Panc1 (cell line): ENCODE measurements around the gene NSUN6. TPM values are rescaled to one million over a fixed set of nuclear protein-coding genes. Genes with fewer than 3 reads are reported as not detected.

Source experiments
- ATAC-seq: fragments of 200-7000 bp; cut with Tn5 transposase; 2 replicates; pipeline ENCODE4 v1.9.1; 2020; ENCODE audit warnings: mild to moderate bottlenecking, moderate library complexity
- BruUV-seq: library from RNA; stranded (reverse); fragments of 400-500 nt; replicated peaks from 2 replicates; lab custom pipeline; 2021; lab: Mats Ljungman, UMichigan
- CTCF ChIA-PET: fragments of 300-600 bp; sonication (Branson Sonifier 250); formaldehyde crosslinking; loops from one replicate; lab custom pipeline; 2022; ENCODE audit warnings: antibody characterized with exemption; lab: Charles Lee
- POLR2A ChIA-PET: fragments of 300-600 bp; sonication (Branson Sonifier 250); formaldehyde crosslinking; loops from one replicate; lab custom pipeline; 2022; ENCODE audit warnings: antibody characterized with exemption; lab: Charles Lee
- DNase-seq: peaks from one replicate; pipeline ENCODE4 v3.0.0-alpha.2; 2010; ENCODE audit warnings: low read depth, low spot score
- H3K27ac ChIP-seq: 2 replicates; pipeline ENCODE4 v1.5.1; 2011; ENCODE audit warnings: mild to moderate bottlenecking, low read length, inconsistent platforms
- H3K27me3 ChIP-seq: fragments of 200-500 bp; sonication (Bioruptor generic); 2 replicates; pipeline ENCODE4 v1.6.0; 2014; ENCODE audit warnings: low read length, inconsistent platforms; ENCODE audit not compliant: control insufficient read depth, insufficient read depth
- H3K36me3 ChIP-seq: fragments of 200-500 bp; sonication (Bioruptor generic); 2 replicates; pipeline ENCODE4 v1.5.1; 2014; ENCODE audit warnings: inconsistent platforms, mild to moderate bottlenecking, low read length, moderate library complexity; ENCODE audit not compliant: control insufficient read depth, insufficient read depth
- H3K4me1 ChIP-seq: 2 replicates; pipeline ENCODE4 v1.5.1; 2011; ENCODE audit warnings: inconsistent platforms, mild to moderate bottlenecking, low read length, moderate library complexity; ENCODE audit not compliant: control insufficient read depth, insufficient read depth
- H3K4me3 ChIP-seq, 2 experiments: 2 replicates each; pipeline ENCODE4 v1.5.1; 2011 to 2012; ENCODE audit warnings: low read depth in 2 of 2, low read length in 2 of 2, mild to moderate bottlenecking in 2 of 2, inconsistent platforms in 1 of 2, moderate library complexity in 1 of 2
- H3K9me3 ChIP-seq: fragments of 200-500 bp; sonication (Bioruptor generic); 2 replicates; pipeline ENCODE4 v1.5.1; 2014; ENCODE audit warnings: low read depth, mild to moderate bottlenecking, inconsistent platforms, low read length, moderate library complexity; ENCODE audit not compliant: control insufficient read depth, insufficient read depth
- POLR2AphosphoS5 ChIP-seq: IDR thresholded peaks from 2 replicates; pipeline ENCODE4 v1.6.1; 2012; ENCODE audit warnings: mild to moderate bottlenecking, low read depth, low read length, moderate library complexity
- REST ChIP-seq, 2 experiments: IDR thresholded peaks; 2 replicates each; pipeline ENCODE4 v1.6.1; 2011 to 2012; ENCODE audit warnings: low read depth in 2 of 2, control low read depth in 1 of 2, low read length in 1 of 2, mild to moderate bottlenecking in 1 of 2, moderate library complexity in 1 of 2; ENCODE audit not compliant: insufficient read depth in 1 of 2
- SIN3A ChIP-seq: IDR thresholded peaks from 2 replicates; pipeline ENCODE4 v1.6.1; 2012; ENCODE audit warnings: low read depth, mild to moderate bottlenecking, low read length, moderate library complexity, borderline replicate concordance; ENCODE audit not compliant: insufficient read depth
- TCF7L2 ChIP-seq: IDR thresholded peaks from 2 replicates; pipeline ENCODE4 v1.6.1; 2011; ENCODE audit warnings: mild to moderate bottlenecking, low read depth, low read length, inconsistent platforms
- in situ Hi-C: cut with HindIII; loops from 2 replicates; pipeline ENCODE4 v1.10.0; 2016; ENCODE audit warnings: low sequenced_read_pairs, low pct_unique_long_range_greater_than_20kb
- intact Hi-C: fragments of 100-400 bp; cut with micrococcal nuclease; formaldehyde crosslinking; loops from one replicate; pipeline ENCODE4 v1.10.0; 2022; ENCODE audit not compliant: unreplicated experiment
- total RNA-seq: library from RNA; stranded (reverse); gene quantifications from one replicate; pipeline ENCODE4 v1.2.1, GENCODE V29; 2021; ENCODE audit not compliant: unreplicated experiment
- TF ChIP-seq, protein P1 (sequence below): fragments of 450-650 bp; IDR thresholded peaks from 2 replicates; pipeline ENCODE4 v1.5.1; 2017; ENCODE audit warnings: mild to moderate bottlenecking

NSUN6 gene
- total RNA-seq, 1 experiment from 2014 or later, result 4.3 TPM

GRCh38 chr10:18619016-18619415 is 32.4 kb downstream of the NSUN6 start:
- BruUV-seq, result no TSS peak
- Histone ChIP-seq H3K4me3 (no peak overlapping the region), H3K27me3 (no peaks in the 10 kb centered on the region), H3K27ac (no peak overlapping the region), H3K4me1 (no peaks in the 10 kb centered on the region), H3K36me3 (no peaks in the 10 kb centered on the region; the same call in 1 of the 2 replicates), H3K9me3 (no peaks in the 10 kb centered on the region)
- DNase-seq (no peak), ATAC-seq (no peak)
- intact Hi-C loops (no loop called here), in situ Hi-C loops (no loop called here)
- TF ChIP-seq TCF7L2 (no peak), POLR2AphosphoS5 (no peak), SIN3A (no peak), REST (IDR thresholded peaks at IDR 0.05; ENCODE audit: insufficient read depth in 1 of 2, low read depth in 2 of 2, low read length in 1 of 2) (no peak)
- TF ChIP-seq, protein P1, sequence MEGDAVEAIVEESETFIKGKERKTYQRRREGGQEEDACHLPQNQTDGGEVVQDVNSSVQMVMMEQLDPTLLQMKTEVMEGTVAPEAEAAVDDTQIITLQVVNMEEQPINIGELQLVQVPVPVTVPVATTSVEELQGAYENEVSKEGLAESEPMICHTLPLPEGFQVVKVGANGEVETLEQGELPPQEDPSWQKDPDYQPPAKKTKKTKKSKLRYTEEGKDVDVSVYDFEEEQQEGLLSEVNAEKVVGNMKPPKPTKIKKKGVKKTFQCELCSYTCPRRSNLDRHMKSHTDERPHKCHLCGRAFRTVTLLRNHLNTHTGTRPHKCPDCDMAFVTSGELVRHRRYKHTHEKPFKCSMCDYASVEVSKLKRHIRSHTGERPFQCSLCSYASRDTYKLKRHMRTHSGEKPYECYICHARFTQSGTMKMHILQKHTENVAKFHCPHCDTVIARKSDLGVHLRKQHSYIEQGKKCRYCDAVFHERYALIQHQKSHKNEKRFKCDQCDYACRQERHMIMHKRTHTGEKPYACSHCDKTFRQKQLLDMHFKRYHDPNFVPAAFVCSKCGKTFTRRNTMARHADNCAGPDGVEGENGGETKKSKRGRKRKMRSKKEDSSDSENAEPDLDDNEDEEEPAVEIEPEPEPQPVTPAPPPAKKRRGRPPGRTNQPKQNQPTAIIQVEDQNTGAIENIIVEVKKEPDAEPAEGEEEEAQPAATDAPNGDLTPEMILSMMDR, result no peak
- ChIA-PET POLR2A (no interaction called here), CTCF (no interaction called here)

- Histone ChIP-seq H3K27me3 (no peaks in the 10 kb centered on the region), H3K4me3 (no peak overlapping the region), H3K9me3 (no peaks in the 10 kb centered on the region), H3K27ac (no peak overlapping the region), H3K4me1 (no peaks in the 10 kb centered on the region), H3K36me3 (no peaks in the 10 kb centered on the region; the same call in 1 of the 2 replicates)
- intact Hi-C loops (no loop called here), in situ Hi-C loops (no loop called here)
- CTCF ChIA-PET, result no interaction called here
- BruUV-seq, result no TSS peak
- POLR2A ChIA-PET, result no interaction called here
- ATAC-seq (no peak), DNase-seq (no peak)
- TF ChIP-seq REST (IDR thresholded peaks at IDR 0.05; ENCODE audit: insufficient read depth in 1 of 2, low read depth in 2 of 2, low read length in 1 of 2), result no peak
- no peak for TF ChIP-seq POLR2AphosphoS5
- no peak for TF ChIP-seq SIN3A
- TF ChIP-seq TCF7L2, result no peak
- TF ChIP-seq, protein P1, result no peak; the same call in 1 of the 2 replicates
Observed at GRCh38 chr10:18616337-18616736, 35.0 kb downstream of the NSUN6 start.
